Measurements from ENCODE around the gene TMA16. TPM values are rescaled to one million over a fixed set of nuclear protein-coding genes. Genes with fewer than 3 reads are reported as not detected.

TMA16 gene
- total and polyA plus RNA-seq, 2 donors (not counting 1 experiment from before 2014, with no cell fraction given), result 21.0 to 21.5 TPM

DNA sequence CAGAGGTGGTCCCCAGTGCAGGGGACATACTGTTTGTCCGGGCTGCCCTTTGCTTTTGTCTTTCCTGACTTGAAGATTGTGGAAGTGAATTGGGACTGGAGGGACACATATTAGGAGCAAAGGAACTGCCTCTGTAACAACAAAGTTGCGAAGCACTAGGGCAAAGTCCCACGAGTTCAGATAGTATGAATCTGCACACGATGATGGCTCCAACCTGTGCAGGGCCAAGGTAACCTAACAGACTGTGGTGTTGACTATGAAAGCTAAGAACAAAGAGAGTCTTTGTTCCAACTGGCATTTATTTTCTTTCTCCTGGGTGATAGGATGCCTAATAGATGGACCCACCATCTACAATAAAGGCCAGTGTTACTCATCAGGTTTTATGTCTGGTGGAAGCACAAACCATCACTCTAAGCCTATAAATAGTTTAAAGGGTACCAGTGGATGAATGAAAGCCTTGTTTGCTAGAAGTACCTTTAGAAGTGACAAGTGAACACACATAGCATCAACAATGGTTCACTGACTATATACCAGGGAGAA lies 71.8 kb downstream of the TMA16 start:
- DNase-seq (ENCODE audit: low read depth in 2 of 2), result no peak
- Histone ChIP-seq H3K36me3 (ENCODE audit: control insufficient read depth, insufficient read depth, low read length) (no peaks in the 10 kb centered on the region), H3K9ac (ENCODE audit: insufficient read depth, low read length) (no peak overlapping the region), H2AFZ (ENCODE audit: low read length) (no peak overlapping the region), H3K9me3 (ENCODE audit: control insufficient read depth, insufficient read depth, low read depth, low read length) (no peaks in the 10 kb centered on the region), H3K79me2 (ENCODE audit: control insufficient read depth, insufficient read depth, low read length) (no peaks in the 10 kb centered on the region), H4K20me1 (ENCODE audit: control insufficient read depth, extremely low read depth, insufficient read depth, low read length) (no peaks in the 10 kb centered on the region), H3K27ac (ENCODE audit: insufficient read depth, low read length) (no peak overlapping the region), H3K4me1 (ENCODE audit: control insufficient read depth, extremely low read depth, insufficient read depth, low read length) (no peaks in the 10 kb centered on the region), H3K4me2 (ENCODE audit: extremely low read depth, insufficient read depth, low read length) (no peak overlapping the region), H3K27me3 (ENCODE audit: control insufficient read depth, insufficient read depth, low read length) (no peaks in the 10 kb centered on the region), H3K4me3 (replicated peaks in 1 of 4; ENCODE audit: control extremely low read depth in 1 of 4, insufficient read depth in 1 of 4, low read depth in 3 of 4, low read length in 4 of 4) (no peak overlapping the region)
- TF ChIP-seq, protein P1, sequence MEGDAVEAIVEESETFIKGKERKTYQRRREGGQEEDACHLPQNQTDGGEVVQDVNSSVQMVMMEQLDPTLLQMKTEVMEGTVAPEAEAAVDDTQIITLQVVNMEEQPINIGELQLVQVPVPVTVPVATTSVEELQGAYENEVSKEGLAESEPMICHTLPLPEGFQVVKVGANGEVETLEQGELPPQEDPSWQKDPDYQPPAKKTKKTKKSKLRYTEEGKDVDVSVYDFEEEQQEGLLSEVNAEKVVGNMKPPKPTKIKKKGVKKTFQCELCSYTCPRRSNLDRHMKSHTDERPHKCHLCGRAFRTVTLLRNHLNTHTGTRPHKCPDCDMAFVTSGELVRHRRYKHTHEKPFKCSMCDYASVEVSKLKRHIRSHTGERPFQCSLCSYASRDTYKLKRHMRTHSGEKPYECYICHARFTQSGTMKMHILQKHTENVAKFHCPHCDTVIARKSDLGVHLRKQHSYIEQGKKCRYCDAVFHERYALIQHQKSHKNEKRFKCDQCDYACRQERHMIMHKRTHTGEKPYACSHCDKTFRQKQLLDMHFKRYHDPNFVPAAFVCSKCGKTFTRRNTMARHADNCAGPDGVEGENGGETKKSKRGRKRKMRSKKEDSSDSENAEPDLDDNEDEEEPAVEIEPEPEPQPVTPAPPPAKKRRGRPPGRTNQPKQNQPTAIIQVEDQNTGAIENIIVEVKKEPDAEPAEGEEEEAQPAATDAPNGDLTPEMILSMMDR (conservative IDR thresholded peaks at IDR 0.05 in 1 of 2, IDR thresholded peaks at IDR 0.05 in 1 of 2; ENCODE audit: low read depth in 1 of 2, low read length in 2 of 2), result no peak
- TF ChIP-seq EZH2 (IDR thresholded peaks at IDR 0.05; ENCODE audit: low read length, missing control alignments), result no peak

DNA sequence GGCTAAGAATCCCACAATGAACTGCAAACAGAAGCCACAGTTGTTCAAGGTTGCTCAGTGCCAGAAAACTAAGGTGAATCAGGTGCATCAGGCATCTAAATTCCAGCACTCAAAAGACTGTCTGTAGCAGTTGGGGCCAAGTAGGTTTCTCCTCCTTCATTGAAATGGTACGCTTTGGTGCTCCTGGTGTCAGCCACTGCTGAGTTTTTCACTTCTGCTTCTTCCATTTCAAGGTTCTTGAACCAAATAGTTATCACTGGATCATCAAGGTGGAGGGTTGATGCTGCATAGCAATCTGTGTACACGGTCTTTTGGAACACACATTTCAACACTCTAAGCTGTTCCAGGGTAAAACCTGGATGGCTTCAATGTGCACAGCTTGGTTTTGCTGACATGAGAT lies 74.4 kb downstream of the TMA16 start:
- Histone ChIP-seq H3K27me3 (ENCODE audit: control insufficient read depth, insufficient read depth, low read length) (no peaks in the 10 kb centered on the region), H4K20me1 (ENCODE audit: control insufficient read depth, extremely low read depth, insufficient read depth, low read length) (no peaks in the 10 kb centered on the region), H3K9me3 (ENCODE audit: control insufficient read depth, insufficient read depth, low read depth, low read length) (no peaks in the 10 kb centered on the region), H3K4me3 (replicated peaks in 1 of 4; ENCODE audit: control extremely low read depth in 1 of 4, insufficient read depth in 1 of 4, low read depth in 3 of 4, low read length in 4 of 4) (no peak overlapping the region), H3K36me3 (ENCODE audit: control insufficient read depth, insufficient read depth, low read length) (no peaks in the 10 kb centered on the region), H3K9ac (ENCODE audit: insufficient read depth, low read length) (no peak overlapping the region), H2AFZ (ENCODE audit: low read length) (no peak overlapping the region), H3K79me2 (ENCODE audit: control insufficient read depth, insufficient read depth, low read length) (no peaks in the 10 kb centered on the region), H3K4me2 (ENCODE audit: extremely low read depth, insufficient read depth, low read length) (no peak overlapping the region), H3K27ac (ENCODE audit: insufficient read depth, low read length) (no peak overlapping the region), H3K4me1 (ENCODE audit: control insufficient read depth, extremely low read depth, insufficient read depth, low read length) (no peaks in the 10 kb centered on the region)
- no peak for DNase-seq (ENCODE audit: low read depth in 2 of 2)
- TF ChIP-seq, protein P1 (conservative IDR thresholded peaks at IDR 0.05 in 1 of 2, IDR thresholded peaks at IDR 0.05 in 1 of 2; ENCODE audit: low read depth in 1 of 2, low read length in 2 of 2), result no peak
- TF ChIP-seq EZH2 (IDR thresholded peaks at IDR 0.05; ENCODE audit: low read length, missing control alignments), result no peak

Other genes starting within 250 kb of the TMA16 start
- gene NPY1R, start 162.1 kb upstream of the TMA16 start, total RNA-seq, result under 0.01 TPM in 2 replicates
- gene NPY1R, start 162.1 kb upstream of the TMA16 start, polyA plus RNA-seq, result 0.01 and 0.02 TPM in 2 replicates
- gene NPY5R, start 150.8 kb upstream of the TMA16 start, total RNA-seq, result not detected in 2 replicates
- gene NPY5R, start 150.8 kb upstream of the TMA16 start, polyA plus RNA-seq, result not detected in 2 replicates
- gene TKTL2, start 20.9 kb upstream of the TMA16 start, total RNA-seq, result not detected in 2 replicates
- not detected in 2 replicates for gene TKTL2, start 20.9 kb upstream of the TMA16 start, polyA plus RNA-seq